ENCODE results near the gene ABCG2.
"Not testable (repeated sequence)": the region's sequence is repeated elsewhere in the genome, so short reads cannot be mapped to it uniquely, and the experiment has no call there.

ABCG2 gene

GRCh38 chr4:88109123-88109881, 49.1 kb downstream of the ABCG2 start:
- DNase-seq: no peak

DNA sequence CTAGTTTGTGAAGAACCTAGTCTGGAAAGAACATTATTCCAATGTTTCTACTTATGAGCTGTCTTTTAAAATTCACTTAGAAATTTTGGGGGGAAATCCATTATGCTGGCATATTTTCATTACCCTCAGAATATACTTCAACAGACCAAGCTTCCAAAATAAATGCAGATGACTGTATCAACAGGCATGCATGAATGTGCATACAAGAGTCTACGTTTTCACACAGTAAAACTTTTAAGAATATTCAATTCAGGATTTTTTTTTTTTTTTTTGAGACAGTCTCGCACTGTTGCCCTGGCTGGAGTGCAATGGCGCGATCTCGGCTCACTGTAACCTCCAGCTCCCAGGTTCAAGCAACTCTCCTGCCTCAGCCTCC, 49.7 kb downstream of the ABCG2 start:
- no peak for DNase-seq

- DNase-seq: not testable (repeated sequence)
Observed at GRCh38 chr4:88108108-88108465, 50.4 kb downstream of the ABCG2 start.

DNA sequence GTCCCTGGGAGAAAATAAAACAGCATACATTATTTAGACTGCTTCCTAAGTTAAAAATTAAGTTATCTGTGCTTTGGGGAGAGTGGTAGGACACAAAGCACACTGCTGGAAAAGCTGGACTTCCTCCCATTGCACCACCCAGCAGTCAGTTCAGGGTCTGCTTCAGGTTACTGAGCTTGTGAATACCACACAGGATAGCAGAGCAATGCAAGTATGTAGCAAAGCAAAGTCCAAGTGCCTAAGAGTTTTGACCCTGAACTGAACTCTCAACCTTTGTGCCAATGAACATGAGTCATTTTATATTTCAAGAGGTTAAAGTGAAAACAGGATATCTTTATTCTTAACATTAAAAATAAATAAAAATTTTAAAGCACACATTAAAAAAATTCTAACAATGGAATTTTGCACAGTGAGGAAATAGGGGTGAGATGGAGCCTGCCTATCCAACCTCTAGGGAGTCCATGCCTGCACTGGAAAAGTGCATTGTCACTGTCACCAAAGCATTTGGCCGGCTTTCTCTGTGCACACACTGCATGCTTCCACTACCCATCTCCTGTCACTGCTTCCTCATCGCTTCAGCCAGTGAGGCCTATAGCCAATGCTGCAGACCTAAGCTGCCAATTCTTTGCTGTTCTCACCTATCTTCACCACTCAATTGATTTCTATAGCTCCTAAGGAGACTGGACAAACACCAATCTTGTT, 50.9 kb downstream of the ABCG2 start:
- no peak for DNase-seq

DNA sequence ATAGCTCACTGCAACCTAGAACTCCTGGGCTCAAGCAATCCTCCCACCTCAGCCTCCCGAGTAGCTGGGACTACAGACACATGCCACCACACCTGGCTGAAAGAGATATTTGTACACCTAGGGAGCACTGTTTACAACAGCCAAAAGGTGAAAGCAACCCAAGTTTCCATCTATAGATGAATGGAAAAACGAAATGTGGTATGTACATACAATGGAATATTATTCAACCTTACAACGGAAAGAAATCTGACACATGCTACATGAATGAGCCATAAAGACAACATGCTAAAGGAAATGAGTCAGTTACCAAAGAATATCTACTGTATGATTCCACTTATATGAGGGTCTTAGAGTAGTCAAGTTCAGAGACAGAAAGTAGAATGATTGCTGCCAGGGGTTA, 52.2 kb downstream of the ABCG2 start:
- no peak for DNase-seq

- DNase-seq: no peak
Observed at GRCh38 chr4:88104902-88105610, 53.4 kb downstream of the ABCG2 start.

- no peak for DNase-seq
Observed at GRCh38 chr4:88102026-88102425, 56.4 kb downstream of the ABCG2 start.

DNA sequence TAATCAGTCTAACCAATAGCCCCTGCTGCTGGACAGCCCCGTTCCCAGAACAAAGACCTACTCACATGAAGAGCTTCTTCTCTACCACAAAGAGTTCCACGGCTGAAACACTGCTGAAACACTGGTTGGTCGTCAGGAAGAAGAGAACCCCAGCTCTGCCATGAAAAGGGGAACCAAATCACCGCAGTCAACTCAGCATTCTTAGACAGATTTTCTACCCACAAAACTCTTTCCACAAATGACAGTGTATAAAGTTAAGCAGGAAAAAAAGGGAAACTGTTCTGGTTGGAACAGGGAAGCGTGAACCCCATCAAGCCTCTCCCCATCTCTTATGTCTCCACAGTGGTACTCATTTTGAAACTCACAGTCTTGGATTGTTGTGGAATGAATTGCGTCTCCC, 57.3 kb downstream of the ABCG2 start:
- DNase-seq: no peak

DNA sequence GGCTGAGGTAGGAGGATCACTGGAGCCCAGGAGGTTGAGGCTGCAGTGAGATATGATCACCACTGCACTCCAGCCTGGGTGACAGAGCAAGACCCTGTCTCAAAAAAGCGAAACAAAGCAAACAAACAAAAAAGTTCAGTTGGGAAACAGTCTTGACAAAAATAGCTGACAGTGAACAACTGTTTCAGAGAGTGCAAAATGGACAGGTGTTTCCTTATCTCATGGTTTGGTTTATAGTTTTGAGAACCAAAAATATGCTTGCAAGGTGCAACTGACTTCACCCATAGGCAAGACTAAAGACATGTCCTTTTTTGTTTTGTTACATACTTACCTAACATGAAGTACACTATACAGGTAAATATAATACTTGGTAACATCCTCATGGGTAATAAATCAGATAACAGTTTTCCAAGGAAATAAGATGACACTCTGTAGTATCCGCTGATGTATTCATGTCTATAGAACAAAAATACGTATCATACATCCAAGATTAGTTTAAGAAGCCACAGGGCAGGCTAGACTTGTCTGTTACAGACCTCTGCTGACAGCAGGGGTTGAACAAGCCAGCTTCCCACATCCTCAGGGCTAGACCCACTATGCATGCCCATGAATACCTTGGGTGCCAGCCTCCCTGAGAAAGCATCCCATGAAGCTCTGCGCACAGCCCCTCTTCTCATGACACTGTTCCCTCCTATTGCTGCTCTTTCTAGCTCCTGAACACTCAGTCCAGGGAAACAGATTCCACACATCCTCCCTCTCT, 59.3 kb downstream of the ABCG2 start:
- no peak for DNase-seq

- no peak for DNase-seq
Observed at GRCh38 chr4:88097781-88098180, 60.7 kb downstream of the ABCG2 start.

GRCh38 chr4:88097301-88097700, 61.1 kb downstream of the ABCG2 start:
- no peak for DNase-seq

DNA sequence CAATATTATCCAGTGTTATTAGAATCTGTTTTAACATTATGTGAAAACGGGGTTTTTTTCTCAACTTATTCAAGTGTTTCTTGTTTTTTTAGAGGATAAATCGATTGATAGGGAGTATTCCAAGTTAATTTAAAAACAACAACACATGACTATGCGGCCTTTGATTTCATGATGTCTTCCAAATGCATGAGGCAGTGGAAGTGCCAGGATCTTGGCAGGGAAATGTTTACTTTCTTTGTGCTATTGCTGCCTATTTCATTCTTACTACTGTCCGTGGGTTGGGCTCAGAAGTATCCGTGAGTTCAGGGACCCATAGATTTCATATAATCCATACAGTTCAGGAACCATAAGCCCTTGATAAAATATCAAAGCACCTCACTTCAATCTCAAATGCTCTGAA, 64.6 kb downstream of the ABCG2 start:
- no peak for DNase-seq

DNA sequence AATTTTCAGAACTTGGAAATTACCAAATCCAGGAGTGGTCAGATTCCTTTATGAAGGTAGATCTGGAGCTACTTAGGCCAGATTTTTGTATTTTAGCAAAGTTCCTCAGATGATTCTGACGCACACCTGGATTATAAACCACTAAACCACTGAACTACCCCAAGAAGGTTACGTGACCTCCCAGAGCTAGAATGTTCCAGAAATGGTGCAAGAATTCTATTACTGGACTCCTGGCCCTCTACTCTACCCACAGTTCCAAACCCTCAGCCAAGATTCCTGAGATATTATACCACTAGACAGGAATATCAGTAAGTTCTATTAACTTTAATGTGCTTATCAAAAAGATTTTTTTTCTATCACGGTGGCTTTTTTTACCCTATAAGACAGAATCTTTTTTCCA, 67.1 kb downstream of the ABCG2 start:
- DNase-seq: no peak

GRCh38 chr4:88090898-88091297, 67.5 kb downstream of the ABCG2 start:
- no peak for DNase-seq

DNA sequence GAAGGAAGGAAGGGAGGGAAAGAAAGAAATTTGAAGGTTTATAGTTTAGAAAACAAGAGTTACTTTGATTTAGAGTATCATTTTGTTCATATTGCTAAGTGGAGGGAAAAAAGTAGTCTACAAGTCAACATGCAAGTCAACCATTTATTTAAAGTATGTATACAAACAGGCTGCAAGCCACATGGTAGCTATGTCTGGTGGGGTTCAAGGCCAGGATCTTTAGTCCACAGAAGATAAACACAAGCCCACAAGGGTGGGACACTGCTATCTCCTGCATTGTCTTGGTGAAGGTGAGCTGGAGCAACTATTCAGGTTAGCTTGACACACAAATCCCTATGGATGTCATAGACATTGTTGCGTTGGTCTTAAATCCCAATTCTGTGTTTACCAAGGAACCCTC, 71.4 kb downstream of the ABCG2 start:
- DNase-seq: no peak

DNA sequence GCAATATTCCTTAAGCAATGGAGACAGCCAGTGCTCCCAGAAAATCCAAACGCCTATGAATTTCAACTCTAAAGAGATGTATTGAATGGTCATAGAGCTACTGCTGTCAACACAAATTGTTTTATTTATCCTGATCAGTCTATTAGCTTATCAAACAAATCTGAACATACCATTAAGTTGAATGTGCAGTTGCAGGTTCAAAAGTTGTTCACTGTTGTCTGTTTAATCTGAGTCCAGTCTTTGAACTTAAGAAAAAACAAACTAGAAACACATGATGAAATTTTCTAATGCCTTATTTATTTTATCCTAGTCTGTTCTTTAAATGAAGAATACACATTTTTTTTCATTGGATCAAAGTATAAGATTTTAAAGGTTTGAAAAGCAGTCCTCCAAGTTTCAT, 77.8 kb downstream of the ABCG2 start:
- no peak for DNase-seq

GRCh38 chr4:88078579-88078978, 79.9 kb downstream of the ABCG2 start:
- no peak for DNase-seq

- no peak for DNase-seq
Observed at GRCh38 chr4:88077911-88078524, 80.4 kb downstream of the ABCG2 start.

DNA sequence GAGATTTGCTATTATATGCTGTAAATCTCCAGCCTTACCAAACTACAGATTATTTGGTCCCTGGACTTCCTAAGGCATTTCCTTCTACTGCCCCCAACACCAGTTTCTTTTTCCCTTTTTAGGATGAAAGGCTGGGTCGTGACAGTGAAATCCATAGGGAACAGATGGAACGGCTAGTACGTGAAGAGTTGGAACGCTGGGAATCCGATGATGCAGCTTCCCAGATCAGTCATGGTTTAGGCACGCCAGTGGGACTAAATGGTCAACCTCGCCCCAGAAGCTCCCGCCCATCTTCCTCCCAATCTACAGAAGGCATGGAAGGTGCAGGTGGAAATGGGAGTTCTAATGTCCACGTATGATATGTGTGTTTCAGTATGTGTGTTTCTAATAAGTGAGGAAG, 83.1 kb downstream of the ABCG2 start:
- DNase-seq: no peak

DNA sequence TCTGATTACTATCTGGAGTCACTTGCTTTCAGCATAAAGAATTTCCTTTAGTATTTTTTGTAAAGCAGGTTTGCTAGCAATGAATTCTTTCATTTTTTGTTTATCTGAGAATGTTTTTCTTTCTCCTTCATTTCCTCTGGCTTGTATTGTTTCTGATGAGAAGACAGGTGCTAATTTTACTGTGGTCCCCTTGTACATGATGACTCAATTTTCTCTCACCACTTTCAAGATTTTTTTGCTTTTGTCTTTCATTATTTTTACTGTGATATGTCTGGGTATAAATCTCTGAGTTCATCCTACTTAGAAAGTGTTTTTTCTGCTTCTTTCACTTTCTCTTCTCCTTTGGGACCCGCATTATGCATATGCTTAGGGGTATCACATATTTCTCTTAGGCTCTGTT, 88.4 kb downstream of the ABCG2 start:
- no peak for DNase-seq

GRCh38 chr4:88064410-88064809, 94.0 kb downstream of the ABCG2 start:
- no peak for DNase-seq

DNA sequence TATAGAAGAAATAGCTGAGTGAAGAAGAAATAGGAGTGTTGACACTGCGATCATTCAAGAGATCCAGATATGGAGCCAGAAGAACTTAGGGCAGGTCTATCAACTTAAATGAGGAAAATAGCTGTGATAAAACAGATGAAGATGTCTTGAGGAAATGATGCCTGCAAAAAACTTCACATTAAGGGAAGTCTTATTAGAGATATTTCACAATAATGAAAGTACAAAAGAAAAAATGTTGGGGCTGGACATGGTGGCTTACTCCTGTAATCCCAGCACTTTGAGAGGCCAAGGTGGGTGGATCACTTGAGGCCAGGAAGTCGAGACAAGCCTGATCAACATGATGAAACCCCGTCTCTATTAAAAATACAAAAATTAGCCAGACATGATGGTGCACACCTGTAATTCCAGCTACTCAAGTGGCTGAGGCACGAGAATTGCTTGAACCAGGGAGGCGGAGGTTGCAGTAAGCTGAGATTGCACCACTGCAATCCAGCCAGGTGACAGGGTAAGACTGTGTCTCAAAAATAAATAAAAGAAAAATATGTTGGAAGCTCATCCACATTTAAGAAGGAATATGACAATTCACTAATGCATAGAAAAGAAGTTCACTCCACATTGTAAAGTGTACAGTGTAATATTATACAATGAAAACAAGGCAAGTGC, 94.7 kb downstream of the ABCG2 start:
- DNase-seq: no peak
